HK-2 (cell line): Measurements from ENCODE around the gene FYN.

ENCODE experiments used
- DNase-seq: peaks from one replicate; pipeline ENCODE4 v3.0.0-alpha.2; 2018; ENCODE audit not compliant: unreplicated experiment

FYN gene

GRCh38 chr6:111709201-111709600 lies 164.1 kb downstream of the FYN start:
- no peak for DNase-seq

- no peak for DNase-seq
Measured at GRCh38 chr6:111707773-111708172, 165.5 kb downstream of the FYN start.

- no peak for DNase-seq
Measured at GRCh38 chr6:111706841-111707391, 166.3 kb downstream of the FYN start.

- DNase-seq = no peak
Measured at GRCh38 chr6:111703723-111704122, 169.5 kb downstream of the FYN start.

- no peak for DNase-seq
Measured at GRCh38 chr6:111702268-111702667, 171.0 kb downstream of the FYN start.

- DNase-seq = no peak
Measured at GRCh38 chr6:111701146-111701545, 172.1 kb downstream of the FYN start.

GRCh38 chr6:111700135-111700690 lies 173.0 kb downstream of the FYN start:
- DNase-seq = no peak

GRCh38 chr6:111699123-111699522 lies 174.1 kb downstream of the FYN start:
- DNase-seq = no peak

- no peak for DNase-seq
Measured at GRCh38 chr6:111696814-111697213, 176.4 kb downstream of the FYN start.

GRCh38 chr6:111692327-111693164 lies 180.7 kb downstream of the FYN start:
- peak; percentile 13 for DNase-seq

- no peak for DNase-seq
Measured at GRCh38 chr6:111691345-111692225, 181.7 kb downstream of the FYN start.

GRCh38 chr6:111689946-111690345 lies 183.3 kb downstream of the FYN start:
- no peak for DNase-seq

GRCh38 chr6:111689419-111689818 lies 183.8 kb downstream of the FYN start:
- no peak for DNase-seq

GRCh38 chr6:111688331-111688730 lies 184.9 kb downstream of the FYN start:
- DNase-seq = no peak

- no peak for DNase-seq
Measured at GRCh38 chr6:111687652-111688051, 185.6 kb downstream of the FYN start.

- DNase-seq = no peak
Measured at GRCh38 chr6:111686932-111687266, 186.4 kb downstream of the FYN start.

GRCh38 chr6:111686249-111686931 lies 186.9 kb downstream of the FYN start:
- no peak for DNase-seq

GRCh38 chr6:111685526-111685925 lies 187.7 kb downstream of the FYN start:
- no peak for DNase-seq

- DNase-seq = no peak
Measured at GRCh38 chr6:111685058-111685457, 188.2 kb downstream of the FYN start.

- no peak for DNase-seq
Measured at GRCh38 chr6:111683749-111684267, 189.4 kb downstream of the FYN start.

GRCh38 chr6:111683157-111683556 lies 190.1 kb downstream of the FYN start:
- DNase-seq = no peak

- no peak for DNase-seq
Measured at GRCh38 chr6:111681860-111682259, 191.4 kb downstream of the FYN start.
